Endothelial cell of umbilical vein (primary cell): ENCODE data around the gene IKZF1. TPM values are rescaled to one million over a fixed set of nuclear protein-coding genes. Genes with fewer than 3 reads are reported as not detected.

Experiments
- BruUV-seq: library from RNA; stranded (reverse); fragments of 400-500 nt; replicated peaks from 2 replicates; lab custom pipeline; 2021; lab: Mats Ljungman, UMichigan
- CTCF ChIA-PET: fragments of 300-600, 350-600 bp; sonication (Branson Sonifier 250); formaldehyde crosslinking; loops from one replicate; lab custom pipeline; 2021; ENCODE audit warnings: antibody characterized with exemption, inconsistent platforms; lab: Charles Lee
- POLR2A ChIA-PET: fragments of 300-600, 350-600 bp; sonication (Branson Sonifier 250); formaldehyde crosslinking; loops from one replicate; lab custom pipeline; 2021; ENCODE audit warnings: antibody characterized with exemption, inconsistent platforms; lab: Charles Lee
- DNase-seq: peaks from one replicate; pipeline ENCODE4 v3.0.0-alpha.2; 2011; ENCODE audit warnings: low read depth, low spot score
- FAIRE-seq: peaks from 2 replicates; lab custom pipeline; 2011; peaks lifted over from hg19 to GRCh38; lab: Jason Lieb, UNC
- H2AFZ ChIP-seq: 2 replicates; pipeline ENCODE4 v1.6.0; 2012; ENCODE audit warnings: low read depth, low read length, control low read depth, inconsistent platforms
- H3K27ac ChIP-seq: 2 replicates; pipeline ENCODE4 v1.5.1; 2011; ENCODE audit warnings: low read depth, mild to moderate bottlenecking, control low read depth, low read length, moderate library complexity; ENCODE audit not compliant: insufficient read depth
- H3K27me3 ChIP-seq, 2 experiments: 2 replicates each; pipeline versions ENCODE4 v1.6.0 to v1.6.1; 2011; ENCODE audit warnings: low read length in 2 of 2, mixed read lengths in 1 of 2; ENCODE audit not compliant: control insufficient read depth in 2 of 2, insufficient read depth in 2 of 2
- H3K36me3 ChIP-seq, 2 experiments: 2 replicates in 1 of 2; 3 replicates in 1 of 2; pipeline ENCODE4 v1.5.1; 2011; ENCODE audit warnings: low read length in 2 of 2, mild to moderate bottlenecking in 1 of 2, moderate library complexity in 1 of 2; ENCODE audit not compliant: control insufficient read depth in 2 of 2, insufficient read depth in 2 of 2; ENCODE audit errors: extremely low read depth in 1 of 2
- H3K4me1 ChIP-seq: 3 replicates; pipeline ENCODE4 v1.5.1; 2011; ENCODE audit warnings: mild to moderate bottlenecking, low read length; ENCODE audit not compliant: control insufficient read depth, insufficient read depth; ENCODE audit errors: extremely low read depth
- H3K4me2 ChIP-seq: 2 replicates; pipeline ENCODE4 v1.6.1; 2011; ENCODE audit warnings: low read length, control low read depth, mixed read lengths; ENCODE audit not compliant: insufficient read depth
- H3K4me3 ChIP-seq, 3 experiments: fragments of 200-600 bp in 1 of 3; sonication (generic), shearing (Covaris generic) in 1 of 3; replicated peaks in 1 of 3; 2 replicates each; pipeline ENCODE4 v1.5.1; 2011 to 2016; ENCODE audit warnings: control low read depth in 3 of 3, low read length in 3 of 3, mild to moderate bottlenecking in 2 of 3, inconsistent platforms in 1 of 3, low read depth in 1 of 3, moderate library complexity in 1 of 3; ENCODE audit not compliant: insufficient read depth in 1 of 3
- H3K79me2 ChIP-seq: 2 replicates; pipeline ENCODE4 v1.6.0; 2012; ENCODE audit warnings: low read length, inconsistent platforms; ENCODE audit not compliant: control insufficient read depth, insufficient read depth
- H3K9ac ChIP-seq: replicated peaks from 2 replicates; pipeline ENCODE3; 2011; ENCODE audit warnings: low read length, control low read depth; ENCODE audit not compliant: insufficient read depth; ENCODE audit errors: extremely low read depth
- H3K9me1 ChIP-seq: replicated peaks from 3 replicates; pipeline ENCODE4 v1.6.0; 2011; ENCODE audit warnings: mild to moderate bottlenecking, low read length; ENCODE audit not compliant: control insufficient read depth, insufficient read depth; ENCODE audit errors: extremely low read depth
- H3K9me3 ChIP-seq: replicated peaks from 2 replicates; pipeline ENCODE4 v1.5.1; 2012; ENCODE audit warnings: low read length, inconsistent platforms; ENCODE audit not compliant: control insufficient read depth, insufficient read depth
- H4K20me1 ChIP-seq: replicated peaks from 2 replicates; pipeline ENCODE3; 2011; ENCODE audit warnings: mild to moderate bottlenecking, low read length; ENCODE audit not compliant: control insufficient read depth, insufficient read depth; ENCODE audit errors: extremely low read depth
- EZH2 ChIP-seq: IDR thresholded peaks from 2 replicates; pipeline ENCODE4 v1.6.1; 2012; ENCODE audit warnings: borderline replicate concordance, low read depth, mild to moderate bottlenecking, moderate library complexity, low read length, inconsistent platforms; ENCODE audit not compliant: severe bottlenecking
- FOS ChIP-seq: IDR thresholded peaks from 2 replicates; pipeline ENCODE4 v1.6.1; 2011; ENCODE audit warnings: mild to moderate bottlenecking, low read length, moderate library complexity, borderline replicate concordance; ENCODE audit not compliant: insufficient read depth
- GATA2 ChIP-seq: IDR thresholded peaks from 2 replicates; pipeline ENCODE4 v1.7.0; 2011; ENCODE audit warnings: low read depth, mild to moderate bottlenecking, moderate library complexity, mixed read lengths, low read length; ENCODE audit not compliant: insufficient read length, insufficient read depth
- JUN ChIP-seq: IDR thresholded peaks from 2 replicates; pipeline ENCODE4 v1.6.1; 2011; ENCODE audit warnings: borderline replicate concordance, low read depth; ENCODE audit not compliant: insufficient read length, insufficient read depth
- MYC ChIP-seq: IDR thresholded peaks from one replicate; pipeline ENCODE4 v1.6.1; 2011; ENCODE audit warnings: mild to moderate bottlenecking, low read depth, low read length
- POLR2A ChIP-seq: IDR thresholded peaks from 2 replicates; pipeline ENCODE4 v1.6.1; 2012; ENCODE audit warnings: low read depth, mild to moderate bottlenecking, control low read depth, low read length
- POLR2AphosphoS5 ChIP-seq: IDR thresholded peaks from 2 replicates; pipeline ENCODE4 v1.6.1; 2012; ENCODE audit warnings: low read depth, mild to moderate bottlenecking, control low read depth, low read length, moderate library complexity; ENCODE audit not compliant: insufficient read depth
- dilution Hi-C: fragments of 300-500 bp; cut with MboI; formaldehyde crosslinking; loops from one replicate; pipeline ENCODE4 v1.15.0; 2019; ENCODE audit warnings: low sequenced_read_pairs; ENCODE audit not compliant: extremely low pct_ligation_motif_present
- intact Hi-C: fragments of 100-400 bp; cut with micrococcal nuclease; formaldehyde crosslinking; loops from one replicate; pipeline ENCODE4 v1.10.0; 2022
- polyA plus RNA-seq, 4 experiments: library from polyadenylated mRNA; depleted of rRNA in 3 of 4; stranded (reverse) in 3 of 4; unstranded in 1 of 4; fragments of >200 nt; gene quantifications; 2 replicates each; pipeline versions ENCODE4 v1.2.1 to v1.2.3, GENCODE V29; 2011 to 2012; ENCODE audit warnings: missing spikeins in 1 of 4
- total RNA-seq: library from RNA; stranded (reverse); gene quantifications from 2 replicates; pipeline ENCODE4 v1.2.3, GENCODE V29; 2021
- TF ChIP-seq, protein P1 (sequence below), 2 donors: IDR thresholded peaks; 1 replicate in 1 of 2; 2 replicates in 1 of 2; pipeline ENCODE4 v1.5.1; 2011; ENCODE audit warnings: low read length in 2 of 2, mild to moderate bottlenecking in 2 of 2, moderate library complexity in 2 of 2, control low read depth in 1 of 2, inconsistent platforms in 1 of 2, low read depth in 1 of 2; ENCODE audit not compliant: insufficient read depth in 1 of 2; ENCODE audit errors: extremely low read depth in 1 of 2
- TF ChIP-seq, protein P2 (sequence below): IDR thresholded peaks from 2 replicates; pipeline ENCODE4 v1.6.1; 2011; ENCODE audit not compliant: insufficient read depth, insufficient read length

Gene IKZF1
- total and polyA plus RNA-seq, 2 donors (not counting 3 experiments of a cell fraction or from before 2014, with no cell fraction given) = 0.01 to 0.20 TPM

DNA sequence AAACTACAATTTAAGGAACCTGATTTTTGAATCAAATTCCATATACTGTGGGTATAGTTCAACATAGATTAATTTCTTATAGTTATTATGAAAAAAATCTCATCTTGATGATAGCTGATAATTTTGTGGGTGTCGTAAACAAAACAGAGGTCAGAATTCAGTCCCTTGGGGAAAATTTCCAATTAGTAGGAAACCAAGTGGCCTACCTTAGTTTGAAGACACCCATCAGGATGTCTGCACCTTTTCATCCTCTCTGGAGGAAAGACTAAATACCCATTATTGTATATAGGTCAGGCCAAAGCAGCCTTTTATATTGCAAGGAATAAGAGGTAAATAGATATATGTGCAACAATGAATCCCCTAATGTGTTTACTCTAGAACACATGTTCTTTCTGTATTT is 6.4 kb downstream of the IKZF1 start:
- FAIRE-seq (no peak), DNase-seq (no peak)
- Histone ChIP-seq H3K27me3 (peaks cover 15 to 39% of the 10 kb centered on the region in 2 experiments), H3K9ac (no peak overlapping the region), H3K36me3 (no peaks in the 10 kb centered on the region), H3K79me2 (no peaks in the 10 kb centered on the region), H3K4me2 (no peak overlapping the region), H3K9me3 (no peaks in the 10 kb centered on the region), H3K9me1 (no peaks in the 10 kb centered on the region), H2AFZ (no peak overlapping the region), H3K4me1 (no peaks in the 10 kb centered on the region), H3K4me3 (no peak overlapping the region), H4K20me1 (no peaks in the 10 kb centered on the region), H3K27ac (no peak overlapping the region)
- ChIA-PET POLR2A (no interaction called here), CTCF (no interaction called here)
- no TSS peak for BruUV-seq
- dilution Hi-C loops = no loop called here
- TF ChIP-seq, protein P1, sequence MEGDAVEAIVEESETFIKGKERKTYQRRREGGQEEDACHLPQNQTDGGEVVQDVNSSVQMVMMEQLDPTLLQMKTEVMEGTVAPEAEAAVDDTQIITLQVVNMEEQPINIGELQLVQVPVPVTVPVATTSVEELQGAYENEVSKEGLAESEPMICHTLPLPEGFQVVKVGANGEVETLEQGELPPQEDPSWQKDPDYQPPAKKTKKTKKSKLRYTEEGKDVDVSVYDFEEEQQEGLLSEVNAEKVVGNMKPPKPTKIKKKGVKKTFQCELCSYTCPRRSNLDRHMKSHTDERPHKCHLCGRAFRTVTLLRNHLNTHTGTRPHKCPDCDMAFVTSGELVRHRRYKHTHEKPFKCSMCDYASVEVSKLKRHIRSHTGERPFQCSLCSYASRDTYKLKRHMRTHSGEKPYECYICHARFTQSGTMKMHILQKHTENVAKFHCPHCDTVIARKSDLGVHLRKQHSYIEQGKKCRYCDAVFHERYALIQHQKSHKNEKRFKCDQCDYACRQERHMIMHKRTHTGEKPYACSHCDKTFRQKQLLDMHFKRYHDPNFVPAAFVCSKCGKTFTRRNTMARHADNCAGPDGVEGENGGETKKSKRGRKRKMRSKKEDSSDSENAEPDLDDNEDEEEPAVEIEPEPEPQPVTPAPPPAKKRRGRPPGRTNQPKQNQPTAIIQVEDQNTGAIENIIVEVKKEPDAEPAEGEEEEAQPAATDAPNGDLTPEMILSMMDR (IDR thresholded peaks at IDR 0.05; ENCODE audit: extremely low read depth in 1 of 2, insufficient read depth in 1 of 2, low read depth in 1 of 2, low read length in 2 of 2) = no peak
- TF ChIP-seq GATA2 (no peak), MYC (no peak), POLR2AphosphoS5 (no peak), EZH2 (no peak), POLR2A (no peak), JUN (no peak), FOS (no peak)
- TF ChIP-seq, protein P2, sequence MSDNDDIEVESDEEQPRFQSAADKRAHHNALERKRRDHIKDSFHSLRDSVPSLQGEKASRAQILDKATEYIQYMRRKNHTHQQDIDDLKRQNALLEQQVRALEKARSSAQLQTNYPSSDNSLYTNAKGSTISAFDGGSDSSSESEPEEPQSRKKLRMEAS = no peak
- intact Hi-C loops = no loop called here
